UCSD-AML1 (cell line): ENCODE measurements around the gene TP73.

Experiments used
- DNase-seq: peaks from one replicate; lab custom pipeline; 2025; ENCODE audit not compliant: unreplicated experiment; lab: John Stamatoyannopoulos, UW

Gene TP73

GRCh38 chr1:3761296-3762010 is 109.1 kb downstream of the TP73 start:
- no peak for DNase-seq

- DNase-seq, result no peak
Observed at GRCh38 chr1:3762151-3762872, 110.0 kb downstream of the TP73 start.

DNA sequence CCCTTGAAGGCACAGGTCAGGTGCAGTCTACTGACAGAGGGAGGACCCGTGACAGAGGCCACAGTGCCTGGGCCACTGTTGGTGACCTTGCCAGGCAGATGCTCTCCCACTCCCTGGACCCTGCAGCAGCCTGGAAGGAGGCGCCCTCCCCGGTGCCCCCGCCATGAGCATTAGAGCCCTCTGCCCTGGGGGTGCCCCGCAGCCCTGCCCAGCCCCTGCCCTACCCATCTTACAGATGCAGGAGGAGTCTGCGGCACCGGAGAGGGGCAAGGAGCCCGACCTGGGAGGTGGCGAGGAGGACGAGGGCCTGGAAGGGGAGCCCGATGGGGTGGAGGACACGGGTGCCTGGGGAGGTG is 110.5 kb downstream of the TP73 start:
- no peak for DNase-seq

- DNase-seq, result no peak
Observed at GRCh38 chr1:3763351-3764125, 111.2 kb downstream of the TP73 start.

- no peak for DNase-seq
Observed at GRCh38 chr1:3767328-3767925, 115.1 kb downstream of the TP73 start.

- DNase-seq, result no peak
Observed at GRCh38 chr1:3768811-3769390, 116.6 kb downstream of the TP73 start.

- DNase-seq, result no peak
Observed at GRCh38 chr1:3770047-3770765, 117.9 kb downstream of the TP73 start.

DNA sequence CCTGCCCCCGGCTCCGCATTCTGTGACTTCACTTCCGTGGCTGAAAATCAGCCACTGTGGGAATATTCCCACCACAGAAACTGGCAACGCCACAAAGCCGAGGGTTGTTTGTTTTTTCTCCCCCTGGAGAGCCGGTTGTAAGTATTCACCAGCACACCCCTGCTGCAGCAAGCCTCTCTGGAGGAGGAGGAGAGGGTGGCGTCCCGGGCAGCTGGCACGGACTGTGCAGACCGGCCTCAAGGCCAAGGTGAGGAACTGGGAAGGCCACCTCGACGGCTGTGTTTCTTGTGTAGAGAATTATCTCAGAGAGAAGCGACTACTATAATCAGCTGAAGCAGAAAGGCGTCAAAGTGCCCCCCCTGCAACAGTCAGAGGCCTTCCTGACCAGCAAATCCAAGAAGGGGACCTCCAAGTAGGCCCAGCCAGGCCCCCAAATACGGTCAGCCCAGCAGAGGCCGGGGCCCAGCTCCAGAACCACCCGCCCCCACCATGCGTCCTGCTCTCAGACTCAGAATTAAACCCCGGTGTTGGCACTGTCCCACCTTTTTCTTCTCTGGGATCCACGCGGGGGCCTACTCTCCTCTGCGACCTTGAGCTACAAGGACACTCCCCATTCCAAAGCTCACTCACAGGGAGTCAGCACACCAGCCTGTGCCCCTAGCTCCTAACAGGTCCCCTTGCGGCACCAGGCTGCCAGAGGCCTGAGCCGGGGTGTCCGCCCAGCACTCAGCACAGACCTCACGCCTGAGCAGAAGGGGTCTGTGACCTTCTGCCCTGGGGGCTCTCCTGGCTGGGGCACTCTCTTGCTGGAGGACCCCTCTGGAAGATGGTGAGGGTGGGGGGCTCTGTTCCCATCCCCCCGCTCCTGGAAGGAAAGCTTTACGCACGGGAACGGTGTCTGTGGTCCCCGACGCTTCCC is 119.1 kb downstream of the TP73 start:
- DNase-seq, result no peak

DNA sequence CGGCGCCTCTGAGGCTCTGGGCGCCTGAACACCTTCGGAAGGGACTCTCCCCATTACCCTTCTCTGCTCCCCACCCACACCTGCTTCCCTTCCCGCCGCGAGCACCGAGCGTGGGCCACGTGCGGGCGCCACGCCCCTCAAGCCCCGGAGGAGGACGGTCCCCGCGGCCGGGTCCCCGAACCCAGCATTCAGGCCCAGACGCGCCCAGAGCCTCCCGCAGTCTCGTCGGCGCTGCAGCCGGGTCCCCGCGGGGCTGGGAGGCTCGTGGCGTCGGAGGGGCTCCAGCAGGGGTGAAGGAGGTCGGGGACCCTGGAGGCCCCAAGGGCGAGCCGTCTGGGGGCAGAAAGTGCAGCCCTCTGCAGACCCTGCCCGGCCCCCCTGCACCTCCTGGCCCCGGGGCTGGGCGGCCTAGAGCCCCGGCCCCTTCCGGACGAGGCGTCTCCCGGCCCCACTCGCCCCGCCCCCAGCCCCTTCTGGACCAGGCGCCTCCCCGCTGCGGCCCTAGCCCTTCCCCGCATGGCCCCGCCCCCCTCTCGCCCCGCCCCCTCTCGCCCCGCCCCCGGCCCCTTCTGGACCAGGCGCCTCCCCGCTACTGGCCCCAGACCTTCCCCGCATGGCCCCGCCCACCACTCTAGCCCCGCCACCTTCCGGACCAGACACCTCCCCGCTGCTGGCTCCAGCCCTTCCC is 119.9 kb downstream of the TP73 start:
- DNase-seq, result peak; percentile 91

DNA sequence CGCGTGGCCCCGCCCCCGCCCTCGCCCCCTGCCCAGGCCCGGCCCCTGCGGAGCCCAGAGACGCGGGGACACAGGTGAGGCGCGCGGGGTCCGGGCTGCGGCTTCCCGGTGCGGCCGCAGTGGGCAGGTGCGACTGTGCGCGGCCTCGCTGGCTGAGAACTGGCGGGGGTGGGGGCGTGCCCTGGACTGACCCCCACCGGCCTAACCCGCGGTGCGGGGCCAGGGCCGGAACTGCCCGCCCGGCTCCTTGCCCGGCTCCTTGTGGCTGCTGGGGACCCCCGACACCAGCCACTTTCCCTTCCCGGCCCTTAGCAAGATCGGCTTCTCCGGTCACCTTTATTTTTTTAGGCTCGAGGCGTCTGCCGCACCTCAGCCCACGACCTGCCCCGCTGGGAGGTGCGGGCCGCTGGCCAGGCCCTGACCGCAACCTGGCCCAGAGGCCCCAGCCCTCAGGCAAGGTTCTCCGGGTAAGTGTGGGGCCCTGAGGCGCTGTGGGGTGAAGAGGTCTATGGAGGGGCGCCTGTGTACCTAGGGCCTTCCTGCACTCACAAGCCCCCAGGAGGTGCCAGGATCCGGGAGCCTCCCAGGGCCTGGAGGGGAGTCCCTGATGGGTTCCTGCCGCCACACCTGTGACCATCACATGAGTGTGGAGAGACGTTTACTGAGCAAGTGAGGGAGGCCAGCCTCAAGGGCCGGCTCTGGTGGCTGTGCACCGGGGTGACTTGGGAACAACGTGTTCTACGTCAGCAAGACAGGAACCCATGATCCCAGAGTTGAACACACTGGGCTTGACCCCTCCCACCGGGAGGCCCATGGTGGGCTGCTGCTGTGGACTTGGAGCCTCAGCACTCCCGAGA is 120.6 kb downstream of the TP73 start, which contains the start of gene SMIM1:
Gene SMIM1, plus strand, starts transcription at position 35 of the 857 bp plus-strand sequence. CDS start 2,625 bp downstream, outside the sequence.
- DNase-seq, result no peak

DNA sequence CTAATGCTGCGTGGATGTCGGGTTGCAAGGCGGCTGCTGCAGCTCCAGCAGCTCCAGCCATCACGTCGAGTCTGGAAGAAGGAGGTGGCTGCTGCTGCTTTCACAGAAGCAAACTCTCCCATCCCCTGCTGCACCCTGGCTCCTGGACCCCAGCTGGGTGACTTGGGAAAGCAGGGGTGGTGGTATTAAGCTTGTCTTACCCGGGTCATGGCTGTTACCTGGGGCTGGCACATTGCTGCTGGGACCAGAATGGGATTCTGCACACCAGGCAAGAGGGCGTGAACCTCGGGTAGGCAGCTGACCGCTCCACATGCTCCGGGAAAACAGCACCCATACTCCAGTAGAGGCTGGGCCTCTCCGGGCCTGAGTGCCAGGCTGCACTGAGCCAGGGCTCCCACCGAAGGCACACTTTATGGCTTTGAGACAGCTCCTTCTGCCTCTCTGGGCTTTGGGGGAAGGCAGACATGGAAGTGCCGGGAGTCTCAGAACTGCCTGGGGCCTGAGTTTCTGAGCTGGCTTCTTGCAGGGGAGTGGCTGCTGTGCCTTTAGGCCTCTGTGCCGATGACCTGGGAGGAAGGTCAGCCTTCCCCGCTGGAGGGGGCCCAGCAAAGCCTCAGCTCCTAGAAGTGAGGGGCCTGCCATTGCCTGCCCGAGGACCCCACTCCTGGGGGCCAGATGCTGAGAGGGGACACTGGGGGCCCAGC is 121.4 kb downstream of the TP73 start:
- no peak for DNase-seq

DNA sequence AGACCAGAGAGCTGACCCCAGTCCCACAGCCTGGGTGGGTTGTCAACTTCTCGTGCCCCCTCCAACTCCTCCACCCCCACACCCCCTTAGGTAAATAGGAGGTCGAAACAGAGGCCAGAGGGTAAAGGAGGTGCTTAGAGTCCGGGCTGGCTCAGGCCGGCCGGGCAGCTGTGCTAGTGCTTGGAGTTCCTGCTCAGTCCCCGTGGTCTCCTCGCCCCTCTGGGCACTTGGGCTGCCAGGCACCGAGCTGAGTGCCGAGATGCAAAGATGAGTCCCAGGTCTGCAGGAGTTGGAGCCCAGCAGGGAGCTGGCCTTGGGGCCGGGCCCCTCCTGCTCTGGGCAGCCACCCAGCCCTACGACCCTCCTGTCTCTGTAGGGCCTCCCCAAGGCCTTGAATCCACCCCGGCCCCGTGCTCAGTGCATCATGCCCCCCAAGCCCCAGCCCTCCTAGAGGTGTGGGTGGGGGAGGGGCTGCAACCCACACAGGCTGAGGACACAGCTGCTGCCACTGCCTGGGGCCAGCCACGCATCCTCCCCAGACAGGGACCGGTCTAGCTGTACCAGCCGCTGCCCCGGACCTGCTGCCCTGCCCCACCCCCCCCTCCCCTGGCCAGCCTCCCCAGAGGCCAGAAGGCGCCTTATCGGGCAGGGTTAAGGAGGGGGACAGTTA is 122.1 kb downstream of the TP73 start:
- DNase-seq, result no peak

DNA sequence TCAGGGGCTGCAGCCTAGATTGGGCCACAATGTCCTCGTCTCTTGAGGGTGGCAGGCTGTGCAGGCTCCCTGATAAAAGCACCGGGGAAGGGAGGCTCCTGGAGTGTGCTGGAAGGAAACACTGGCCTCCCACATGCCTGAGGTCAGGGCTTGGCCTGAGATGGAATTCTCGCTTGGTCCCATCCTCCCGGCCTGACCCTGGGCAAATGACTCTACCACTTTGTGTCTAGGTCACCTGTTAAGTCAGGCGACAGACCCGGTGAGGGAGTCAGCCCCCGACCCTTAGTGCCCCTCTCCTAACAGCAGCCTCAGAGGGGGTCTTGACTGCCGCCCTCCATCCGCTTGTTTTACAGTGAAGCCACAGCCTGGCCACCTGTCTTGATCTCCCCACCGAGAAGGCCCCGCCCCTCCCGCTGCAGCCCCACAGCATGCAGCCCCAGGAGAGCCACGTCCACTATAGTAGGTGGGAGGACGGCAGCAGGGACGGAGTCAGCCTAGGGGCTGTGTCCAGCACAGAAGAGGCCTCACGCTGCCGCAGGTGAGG is 122.7 kb downstream of the TP73 start:
- DNase-seq, result peak; percentile 36

DNA sequence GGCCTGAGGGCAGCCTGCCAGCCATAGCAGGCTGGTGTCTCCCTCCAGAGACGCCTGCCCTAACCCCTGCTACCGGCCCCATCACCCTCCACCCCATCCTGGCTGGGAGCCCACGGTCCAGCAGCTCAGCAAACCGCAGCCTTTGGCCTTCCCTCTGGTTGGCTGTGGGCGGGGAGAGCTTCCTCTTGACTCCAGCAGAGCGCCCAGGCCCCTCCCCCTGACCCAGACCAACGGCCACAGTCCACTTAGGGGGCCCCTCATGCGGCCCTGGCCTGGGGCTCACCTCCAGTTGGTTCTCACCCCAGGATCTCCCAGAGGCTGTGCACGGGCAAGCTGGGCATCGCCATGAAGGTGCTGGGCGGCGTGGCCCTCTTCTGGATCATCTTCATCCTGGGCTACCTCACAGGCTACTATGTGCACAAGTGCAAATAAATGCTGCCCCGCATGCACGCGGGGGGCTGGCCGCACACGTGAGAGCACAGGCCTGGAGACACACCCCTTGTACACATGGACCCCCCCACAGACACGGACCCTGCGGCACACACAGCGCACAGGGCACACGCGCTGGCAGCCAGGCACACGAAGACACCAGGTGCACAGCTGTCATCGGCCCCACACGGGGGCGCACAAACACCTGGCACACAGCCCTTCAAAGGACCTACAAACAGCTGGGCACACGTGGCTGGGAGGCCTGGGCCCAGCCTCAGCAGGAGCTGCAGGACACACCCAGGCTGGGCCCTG is 123.3 kb downstream of the TP73 start:
- DNase-seq, result peak; percentile 71

GRCh38 chr1:3776231-3776961 is 124.1 kb downstream of the TP73 start:
- DNase-seq, result no peak
